Measurements from ENCODE around the gene ITIH4. TPM values are rescaled to one million over a fixed set of nuclear protein-coding genes. Genes with fewer than 3 reads are reported as not detected.

The ITIH4 gene
- total RNA-seq, 6 experiments from 2014 or later, result 1,573 to 4,137 (median 3,531) TPM

DNA sequence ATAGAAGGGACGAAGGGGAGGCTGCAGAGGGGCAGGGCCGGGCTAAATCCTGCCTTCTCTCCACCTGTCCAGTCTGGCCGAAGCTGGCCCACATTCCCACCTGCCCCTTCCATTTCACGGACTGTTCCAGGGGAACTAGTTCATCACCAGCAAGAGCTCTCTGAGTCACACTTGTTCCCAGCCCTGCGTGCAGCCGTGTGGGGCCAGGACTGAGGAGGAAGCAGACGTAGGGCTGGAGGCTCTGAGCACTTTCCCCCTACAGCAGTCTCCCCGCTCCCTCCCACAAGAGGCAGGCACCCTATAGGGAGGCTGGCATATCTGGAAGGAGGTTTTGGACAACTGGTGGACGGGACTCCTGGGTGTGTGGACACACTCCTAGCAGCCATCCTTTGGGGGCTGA lies 3.0 kb downstream of the ITIH4 start:
- WGBS (ENCODE audit: insufficient coverage, low coverage, low lambda C conversion rate, missing lambda C conversion rate), result no CpG with 5 or more reads among the region's 9 CpGs

DNA sequence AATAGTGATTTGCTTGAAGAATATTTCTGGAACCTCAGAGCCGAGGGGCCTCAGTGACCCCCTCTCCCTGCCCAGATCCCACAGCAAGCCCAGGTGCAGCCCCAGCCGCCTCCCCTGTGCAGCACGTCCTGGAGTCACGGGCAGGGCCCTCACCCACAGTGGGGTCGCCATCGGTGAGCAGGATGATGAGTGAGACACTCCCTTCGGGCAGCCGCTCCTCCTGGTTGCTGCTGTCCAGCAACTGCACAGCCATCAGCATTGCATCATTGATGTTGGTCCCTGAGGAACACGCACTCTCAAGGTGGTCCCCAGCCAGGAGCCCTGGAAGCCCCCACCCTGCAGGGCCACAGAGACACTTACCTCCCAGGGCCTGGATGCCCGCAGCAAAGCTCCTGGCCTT lies 6.4 kb downstream of the ITIH4 start:
- ATAC-seq (no peak), DNase-seq (no peak)
- peaks cover 0 to 96% (median 49%) of the 10 kb centered on the region in 4 donors for H3K36me3 ChIP-seq
- TF ChIP-seq, protein P1, sequence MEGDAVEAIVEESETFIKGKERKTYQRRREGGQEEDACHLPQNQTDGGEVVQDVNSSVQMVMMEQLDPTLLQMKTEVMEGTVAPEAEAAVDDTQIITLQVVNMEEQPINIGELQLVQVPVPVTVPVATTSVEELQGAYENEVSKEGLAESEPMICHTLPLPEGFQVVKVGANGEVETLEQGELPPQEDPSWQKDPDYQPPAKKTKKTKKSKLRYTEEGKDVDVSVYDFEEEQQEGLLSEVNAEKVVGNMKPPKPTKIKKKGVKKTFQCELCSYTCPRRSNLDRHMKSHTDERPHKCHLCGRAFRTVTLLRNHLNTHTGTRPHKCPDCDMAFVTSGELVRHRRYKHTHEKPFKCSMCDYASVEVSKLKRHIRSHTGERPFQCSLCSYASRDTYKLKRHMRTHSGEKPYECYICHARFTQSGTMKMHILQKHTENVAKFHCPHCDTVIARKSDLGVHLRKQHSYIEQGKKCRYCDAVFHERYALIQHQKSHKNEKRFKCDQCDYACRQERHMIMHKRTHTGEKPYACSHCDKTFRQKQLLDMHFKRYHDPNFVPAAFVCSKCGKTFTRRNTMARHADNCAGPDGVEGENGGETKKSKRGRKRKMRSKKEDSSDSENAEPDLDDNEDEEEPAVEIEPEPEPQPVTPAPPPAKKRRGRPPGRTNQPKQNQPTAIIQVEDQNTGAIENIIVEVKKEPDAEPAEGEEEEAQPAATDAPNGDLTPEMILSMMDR (IDR thresholded peaks at IDR 0.05), result no peak
- no peak for TF ChIP-seq POLR2A (IDR thresholded peaks at IDR 0.05)
- H3K4me1 ChIP-seq, result peaks cover 0 to 60% (median 17%) of the 10 kb centered on the region in 4 donors
- H3K27me3 ChIP-seq, result no peaks in the 10 kb centered on the region
- no peaks in the 10 kb centered on the region for H3K9me3 ChIP-seq
- no peak overlapping the region for H3K4me3 ChIP-seq
- WGBS (ENCODE audit: insufficient coverage, low coverage, low lambda C conversion rate, missing lambda C conversion rate), result 70% methylated on average over 2 of the region's 10 CpGs
- H3K27ac ChIP-seq, result peak overlapping the region in 1 of 3 donors; percentile 37
- intact Hi-C loops (cut with DNase I), result no loop called here

More for the DNA sequence above, 3.0 kb downstream of the ITIH4 start:
- H3K27me3 ChIP-seq, result no peaks in the 10 kb centered on the region
- DNase-seq (no peak), ATAC-seq (no peak)
- H3K4me3 ChIP-seq, result peak overlapping the region; percentile 14 to 94 (median 71)
- TF ChIP-seq POLR2A (IDR thresholded peaks at IDR 0.05), result no peak
- TF ChIP-seq, protein P1 (IDR thresholded peaks at IDR 0.05), result no peak
- peaks cover 0 to 52% (median 17%) of the 10 kb centered on the region in 4 donors for H3K4me1 ChIP-seq
- peak overlapping the region; percentile 33 to 95 (median 56) for H3K27ac ChIP-seq
- H3K9me3 ChIP-seq, result no peaks in the 10 kb centered on the region
- H3K36me3 ChIP-seq, result peaks cover 0 to 67% (median 31%) of the 10 kb centered on the region in 4 donors
- intact Hi-C loops (cut with DNase I), result no loop called here

DNA sequence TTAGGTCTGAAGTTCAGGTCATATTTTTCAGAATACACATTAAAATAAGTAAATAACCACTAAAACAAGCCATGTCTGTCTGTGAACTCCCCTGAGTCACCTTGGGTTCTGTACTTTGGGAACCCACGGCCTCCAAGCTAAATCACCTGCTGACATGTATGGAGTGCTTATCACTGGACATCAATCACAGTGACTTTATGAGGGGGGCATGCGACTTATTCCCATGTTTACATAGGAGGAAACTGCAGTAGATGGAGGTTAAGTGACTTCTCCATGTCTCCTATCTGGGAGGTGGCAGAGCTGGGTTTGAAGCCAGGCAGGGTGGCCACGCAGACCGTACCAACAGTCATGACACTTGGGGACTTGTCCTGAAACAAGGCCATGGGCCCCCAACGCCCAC lies 8.1 kb downstream of the ITIH4 start:
- WGBS (ENCODE audit: insufficient coverage, low coverage, low lambda C conversion rate, missing lambda C conversion rate), result 90% methylated on average over 2 of the region's 5 CpGs
- peaks cover 0 to 57% (median 19%) of the 10 kb centered on the region in 4 donors for H3K4me1 ChIP-seq
- H3K4me3 ChIP-seq, result no peak overlapping the region
- DNase-seq, result no peak
- ATAC-seq, result no peak
- H3K36me3 ChIP-seq, result peaks cover 0 to 100% (median 56%) of the 10 kb centered on the region in 4 donors
- intact Hi-C loops (cut with DNase I), result no loop called here
- TF ChIP-seq, protein P1 (IDR thresholded peaks at IDR 0.05), result no peak
- no peak for TF ChIP-seq POLR2A (IDR thresholded peaks at IDR 0.05)
- H3K27ac ChIP-seq, result peak overlapping the region in 1 of 3 donors; percentile 37
- no peaks in the 10 kb centered on the region for H3K9me3 ChIP-seq
- H3K27me3 ChIP-seq, result no peaks in the 10 kb centered on the region

DNA sequence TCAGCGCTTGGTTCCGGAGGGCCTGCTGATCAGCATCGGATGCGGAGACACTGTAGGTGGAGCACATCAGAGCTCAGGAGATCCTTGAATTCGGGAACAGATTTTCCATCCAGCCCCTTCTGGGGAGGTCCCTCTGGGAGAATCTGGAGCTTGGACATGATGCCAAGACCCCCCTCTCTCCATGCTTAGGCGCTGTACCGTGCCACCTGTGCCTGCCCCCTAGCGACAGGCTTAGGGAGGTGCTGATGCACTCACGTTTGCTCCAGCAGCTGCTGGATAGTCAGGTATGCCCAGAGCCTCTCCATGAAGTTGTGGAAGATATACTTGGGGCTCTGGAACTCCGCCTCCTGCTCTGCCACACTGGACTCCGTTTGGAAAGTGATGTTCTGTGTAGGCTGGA lies 9.7 kb downstream of the ITIH4 start:
- WGBS (ENCODE audit: insufficient coverage, low coverage, low lambda C conversion rate, missing lambda C conversion rate), result 23% methylated on average over 5 of the region's 11 CpGs
- Histone ChIP-seq H3K4me3 (no peak overlapping the region), H3K27me3 (no peaks in the 10 kb centered on the region), H3K27ac (no peak overlapping the region), H3K9me3 (no peaks in the 10 kb centered on the region), H3K4me1 (peaks cover 0 to 52% (median 10%) of the 10 kb centered on the region in 4 donors), H3K36me3 (peaks cover 0 to 100% (median 56%) of the 10 kb centered on the region in 4 donors)
- no peak for DNase-seq
- TF ChIP-seq, protein P1 (IDR thresholded peaks at IDR 0.05), result peak; percentile 31 to 53 (median 38)
- no peak for TF ChIP-seq POLR2A (IDR thresholded peaks at IDR 0.05)
- ATAC-seq, result peak; percentile 2 to 17 (median 10)
- intact Hi-C loops (cut with DNase I), result no loop called here
